Stimulated activated CD4-positive, alpha-beta T cell treated with anti-CD3 and anti-CD28 coated beads, Interleukin-15, amount 100 ng/mL, for 48 hours (primary cell): Measurements from ENCODE around the gene DNAJB5.
"Not testable (repeated sequence)": the region's sequence is repeated elsewhere in the genome, so short reads cannot be mapped to it uniquely, and the experiment has no call there.

Experiments used
- DNase-seq, 2 donors: peaks; one replicate each; pipeline ENCODE4 v3.0.0-alpha.2; 2020; ENCODE audit warnings: low read depth in 2 of 2

The DNAJB5 gene

DNA sequence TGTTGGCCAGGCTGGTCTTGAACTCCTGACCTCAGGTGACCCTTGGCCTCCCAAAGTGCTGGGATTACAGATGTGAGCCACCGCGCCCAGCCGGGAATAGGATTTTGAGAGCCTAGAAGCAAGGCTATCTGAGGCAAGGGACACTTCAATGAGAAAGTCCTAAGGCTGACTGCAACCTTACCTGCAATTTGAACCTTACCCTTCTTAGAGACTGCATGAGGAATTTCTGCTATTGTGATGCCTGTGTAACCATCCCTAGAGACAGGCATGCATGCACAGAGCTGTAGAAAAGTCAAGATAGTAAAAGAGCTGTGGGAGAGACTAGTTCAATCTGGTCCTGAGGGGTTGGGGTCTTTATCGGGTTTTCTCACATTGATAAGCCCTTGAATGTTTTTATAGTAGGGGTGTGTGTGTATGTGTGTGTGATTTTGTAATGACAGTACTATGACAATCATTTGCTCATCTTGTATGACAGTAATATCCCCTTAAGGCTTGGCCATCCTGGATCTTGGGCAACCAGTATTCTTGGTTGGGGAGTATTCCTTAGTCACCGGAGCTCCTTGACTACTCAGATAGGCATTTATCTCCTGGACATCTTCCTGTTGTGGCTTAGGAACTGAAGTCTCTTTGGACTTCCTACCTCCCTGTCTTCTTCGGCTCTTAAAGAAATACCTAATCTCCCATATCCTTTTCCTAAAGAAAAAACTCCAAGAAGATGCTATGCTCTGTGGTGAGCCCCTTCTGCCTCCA is 11.2 kb downstream of the DNAJB5 start:
- DNase-seq = no peak

DNA sequence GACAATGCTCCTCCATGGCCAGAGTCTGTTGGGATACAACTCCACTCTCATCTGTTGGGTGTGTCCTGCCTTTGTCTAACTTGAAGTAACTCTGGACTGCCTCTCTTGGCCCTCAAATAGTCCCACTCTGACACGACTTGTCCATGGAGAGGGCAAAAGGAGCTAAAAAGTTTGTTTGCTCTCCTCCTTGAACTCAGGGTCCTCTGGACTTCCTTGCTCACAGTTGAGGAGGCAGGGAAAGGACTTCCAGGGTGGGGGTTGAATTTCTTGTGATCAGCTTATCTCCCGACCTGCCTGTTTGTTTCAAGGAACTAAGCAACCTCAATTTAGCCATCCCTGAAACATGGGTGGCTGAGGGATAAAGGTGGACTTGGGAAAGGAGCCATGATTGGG is 11.7 kb downstream of the DNAJB5 start:
- no peak for DNase-seq

DNA sequence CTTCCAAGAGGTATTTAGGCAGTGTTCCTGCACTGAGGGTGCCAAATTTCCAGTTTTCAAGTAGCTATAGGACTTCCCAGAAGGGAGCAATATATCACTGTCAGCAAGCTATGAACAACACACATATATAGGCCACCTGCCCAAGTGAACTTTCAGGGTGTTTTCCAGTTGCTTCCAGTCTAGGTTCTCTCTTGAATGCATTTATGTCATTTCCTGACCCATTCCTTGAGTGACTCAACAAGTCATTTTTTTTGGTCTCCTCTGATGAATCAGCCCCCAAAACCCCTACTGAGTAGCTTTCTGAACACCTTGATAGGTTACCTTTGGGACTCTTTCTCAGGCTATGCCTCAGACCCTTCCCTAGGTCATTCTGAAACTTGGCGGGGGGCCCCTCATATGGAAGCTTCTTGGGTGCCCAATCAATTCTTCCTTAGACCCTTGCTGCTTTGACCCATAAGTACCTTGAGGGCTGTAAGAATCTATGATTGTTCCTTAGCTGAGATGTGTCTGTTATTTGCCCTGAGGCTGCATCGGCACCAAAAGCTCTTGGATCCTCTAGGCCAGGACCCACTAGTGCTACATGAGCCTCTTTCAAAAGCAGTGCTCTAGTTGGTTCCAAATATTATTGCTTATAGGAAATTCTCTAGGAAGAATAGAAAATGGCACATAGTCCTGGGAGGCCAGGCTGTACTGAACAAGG is 12.4 kb downstream of the DNAJB5 start:
- DNase-seq = no peak

DNA sequence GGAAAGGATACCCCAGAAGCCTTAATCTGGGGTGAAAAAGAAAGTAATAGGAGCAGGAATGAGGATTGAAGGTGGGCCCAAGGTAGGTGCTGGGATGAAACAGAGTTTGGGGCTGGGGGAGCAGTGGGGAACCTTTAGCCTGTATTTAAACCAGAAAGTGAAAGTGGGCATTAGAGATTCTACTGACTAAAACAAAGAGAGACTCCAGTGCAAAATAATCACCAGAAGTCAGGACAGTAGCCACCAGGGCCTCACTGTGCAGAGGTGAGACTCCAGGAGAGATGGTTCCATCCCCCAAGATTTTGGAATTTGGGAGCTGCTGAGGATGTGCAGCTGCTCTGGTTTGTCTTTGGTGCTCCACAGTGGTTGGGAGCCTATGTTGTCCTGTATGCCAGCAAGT is 13.1 kb downstream of the DNAJB5 start:
- no peak for DNase-seq

DNA sequence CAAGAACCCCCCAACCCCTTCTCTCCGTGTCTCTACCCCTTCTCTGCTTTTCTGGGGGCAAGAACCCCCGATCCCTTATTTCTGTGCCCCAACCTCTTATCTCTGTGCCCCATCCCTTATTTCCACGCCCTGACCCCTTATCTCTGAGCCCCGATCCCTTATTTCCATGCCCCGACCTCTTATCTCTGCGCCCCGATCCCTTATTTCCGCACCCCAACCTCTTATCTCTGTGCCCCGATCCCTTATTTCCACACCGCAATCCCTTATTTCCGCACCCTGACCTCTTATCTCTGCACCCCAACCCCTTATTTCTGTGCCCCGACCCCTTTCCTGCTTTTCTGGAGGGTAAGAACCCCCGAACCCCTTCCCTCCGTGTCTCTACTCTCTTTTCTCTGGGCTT is 14.8 kb downstream of the DNAJB5 start:
- not testable (repeated sequence) for DNase-seq

DNA sequence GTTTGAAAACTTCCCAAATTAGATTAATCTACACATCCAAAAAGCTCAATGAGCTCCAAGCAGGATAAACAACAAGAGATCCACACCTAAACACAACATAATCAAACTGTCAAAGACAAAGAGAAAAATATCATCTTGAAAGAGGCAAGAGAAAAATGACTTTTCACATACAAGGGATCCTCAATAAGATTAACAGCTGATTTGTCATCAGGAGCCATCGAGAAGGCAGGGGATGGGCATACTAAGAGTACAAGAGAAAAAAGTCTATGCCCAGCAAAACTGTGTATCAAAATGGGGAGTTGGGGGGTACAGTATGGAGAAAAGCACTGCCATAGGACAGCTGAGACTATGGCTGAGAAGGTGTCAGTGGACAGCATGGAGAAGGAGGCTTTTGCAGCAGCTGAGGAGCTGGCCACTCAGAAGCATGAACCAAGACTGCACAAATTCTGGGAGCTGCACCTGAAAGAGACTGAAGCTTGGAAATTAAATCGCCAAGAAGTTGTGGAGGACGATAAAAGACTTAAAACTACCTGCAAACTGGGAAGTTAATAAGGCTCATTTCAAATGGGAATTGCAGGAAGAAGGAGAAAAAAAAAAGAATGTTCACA is 20.9 kb downstream of the DNAJB5 start:
- DNase-seq = no peak

DNA sequence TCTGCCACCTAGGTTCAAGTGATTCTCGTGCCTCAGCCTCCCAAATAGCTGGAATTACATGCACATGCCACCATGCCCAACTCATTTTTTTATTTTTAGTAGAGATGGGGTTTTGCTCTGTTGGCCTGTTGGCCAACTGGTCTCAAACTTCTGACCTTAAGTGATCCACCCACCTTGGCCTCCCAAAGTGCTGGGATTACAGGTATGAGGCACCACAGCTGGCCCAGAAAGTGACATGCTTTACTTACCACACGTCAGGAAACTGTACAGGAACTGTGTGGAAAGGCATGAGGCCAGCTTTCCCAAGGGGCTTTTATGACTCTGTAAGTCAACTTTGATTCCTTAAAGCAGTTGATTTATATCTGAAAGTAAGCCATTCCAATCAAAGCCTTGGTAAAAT is 25.0 kb downstream of the DNAJB5 start:
- DNase-seq = no peak

DNA sequence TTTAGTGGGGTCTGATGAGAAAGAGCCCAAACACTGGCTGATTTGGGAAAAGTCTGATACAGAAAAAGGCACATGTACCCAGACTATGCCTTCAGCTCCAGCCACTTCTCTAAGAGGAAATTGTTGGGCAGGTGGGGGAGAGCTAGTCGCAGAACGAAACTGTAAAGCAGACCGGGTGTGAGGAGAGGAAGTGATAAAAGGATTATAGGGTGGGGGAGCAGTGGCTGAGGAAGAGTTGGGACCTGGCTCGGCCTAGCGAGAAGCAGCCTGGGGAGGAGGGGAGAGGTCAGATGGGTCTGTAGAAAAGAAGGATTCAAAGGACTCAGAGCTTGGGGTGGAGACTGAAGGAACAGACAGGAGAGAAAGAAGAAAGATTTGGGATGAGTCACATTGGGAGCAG is 33.9 kb downstream of the DNAJB5 start:
- not testable (repeated sequence) for DNase-seq

DNA sequence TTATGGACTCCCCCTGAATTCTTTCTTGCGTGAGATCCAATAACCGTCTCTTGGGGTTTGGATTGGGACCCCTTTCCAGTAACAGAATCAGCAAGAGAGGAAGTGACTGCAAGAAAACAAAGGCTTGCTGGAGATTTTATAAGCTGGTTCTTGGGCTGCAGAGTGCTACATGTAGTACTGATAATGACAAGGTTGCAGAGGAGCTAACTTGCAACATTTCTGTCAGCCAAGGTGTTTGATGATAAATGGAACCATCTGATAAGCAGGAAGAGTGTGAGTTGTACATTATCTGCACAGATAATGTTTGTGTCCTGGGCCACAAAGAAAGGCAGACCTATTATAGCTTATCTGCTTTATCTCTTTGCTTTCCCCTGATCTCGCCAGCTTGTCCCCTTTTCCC is 37.1 kb downstream of the DNAJB5 start:
- DNase-seq = no peak

DNA sequence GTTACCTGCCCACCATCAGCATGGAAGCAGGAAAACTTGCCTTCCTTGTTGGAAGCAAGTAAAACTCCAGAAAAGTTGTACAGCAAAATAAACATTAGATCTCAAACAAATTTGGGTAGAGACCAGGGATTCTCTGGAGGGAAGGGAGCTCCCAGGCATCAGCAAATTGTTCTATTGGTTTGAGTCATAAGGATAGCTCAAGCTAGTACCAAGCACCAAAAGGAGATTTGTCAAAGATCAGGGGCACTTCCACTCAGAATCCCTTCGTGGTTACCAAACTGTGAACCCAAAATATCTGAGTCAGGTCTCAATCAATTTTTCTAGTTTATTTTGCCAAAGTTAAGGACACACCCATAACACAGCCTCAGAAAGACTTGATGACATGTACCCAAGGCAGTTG is 37.8 kb downstream of the DNAJB5 start:
- no peak for DNase-seq

DNA sequence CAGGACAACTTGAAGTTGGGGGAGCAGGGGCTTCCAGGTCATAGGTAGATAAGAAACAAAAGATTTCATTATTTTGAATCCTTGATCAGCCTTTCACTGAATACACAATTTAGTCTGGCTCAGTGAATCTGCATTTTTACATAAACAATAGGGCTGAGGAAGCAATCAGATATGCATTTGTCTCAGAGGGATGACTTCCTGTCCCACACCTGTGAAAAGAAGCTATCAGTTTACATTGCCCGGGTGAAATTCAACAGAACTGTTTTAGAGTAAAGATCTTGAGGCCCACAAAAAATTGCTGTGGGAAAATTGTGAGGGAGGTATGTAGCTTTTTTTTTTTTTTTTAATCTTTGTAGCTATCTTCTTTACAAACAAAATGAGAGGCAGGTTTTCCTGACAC is 38.3 kb downstream of the DNAJB5 start:
- DNase-seq = no peak

DNA sequence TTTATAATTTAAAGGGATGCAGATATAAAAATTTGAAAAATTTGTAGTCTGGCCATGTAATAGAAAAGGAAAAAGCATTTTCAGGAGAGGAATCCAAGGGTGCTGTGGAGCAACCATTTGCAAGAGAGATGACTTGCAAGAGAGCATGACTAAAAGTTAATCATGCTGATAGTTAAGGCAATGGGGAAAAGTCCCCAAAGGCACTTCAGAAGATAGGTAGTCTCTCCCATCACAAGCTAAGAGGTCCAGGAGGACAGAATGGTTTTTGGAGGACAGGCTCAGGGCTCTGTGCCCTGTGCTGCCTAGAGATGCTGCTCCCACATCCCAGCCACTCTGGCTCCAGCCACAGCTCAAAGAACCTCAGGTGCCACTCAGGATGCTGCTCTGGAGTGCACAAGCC is 38.8 kb downstream of the DNAJB5 start:
- DNase-seq = no peak

DNA sequence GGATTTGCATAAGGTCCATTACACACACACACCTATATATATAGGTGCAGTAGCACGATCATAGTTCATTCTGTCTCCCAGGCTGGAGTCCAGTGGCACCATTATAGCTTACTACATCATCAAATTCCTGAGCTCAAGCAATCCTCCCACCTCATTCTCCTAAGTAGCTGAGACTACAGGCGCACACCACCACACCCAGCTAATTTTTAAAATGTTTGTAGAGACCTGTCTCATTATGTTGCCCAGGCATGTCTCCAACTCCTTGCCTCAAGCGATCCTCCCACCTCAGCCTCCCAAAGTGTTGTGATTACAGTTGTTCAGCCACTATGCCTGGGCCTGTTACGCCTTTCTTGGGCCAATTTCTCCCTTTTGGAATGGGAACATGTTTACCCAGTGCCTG is 39.7 kb downstream of the DNAJB5 start:
- no peak for DNase-seq

DNA sequence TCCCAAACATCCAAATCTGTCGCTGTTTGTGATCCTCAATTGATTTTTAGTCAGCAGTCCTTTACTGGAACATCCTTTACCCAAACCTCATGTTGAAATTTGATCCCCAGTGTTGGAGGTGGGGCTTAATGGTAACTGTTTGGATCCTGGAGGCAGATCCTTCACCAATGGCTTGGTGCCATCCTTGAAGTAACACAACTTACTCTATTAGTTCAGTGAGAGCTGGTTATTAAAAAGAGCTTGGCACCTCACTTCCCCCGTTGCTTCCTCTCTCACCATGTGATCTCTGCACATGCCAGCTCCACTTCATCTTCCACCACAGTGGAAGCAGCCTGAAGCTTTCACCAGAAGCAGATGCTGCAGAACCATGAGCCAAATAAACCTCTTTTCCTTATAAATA is 40.3 kb downstream of the DNAJB5 start:
- DNase-seq = no peak

DNA sequence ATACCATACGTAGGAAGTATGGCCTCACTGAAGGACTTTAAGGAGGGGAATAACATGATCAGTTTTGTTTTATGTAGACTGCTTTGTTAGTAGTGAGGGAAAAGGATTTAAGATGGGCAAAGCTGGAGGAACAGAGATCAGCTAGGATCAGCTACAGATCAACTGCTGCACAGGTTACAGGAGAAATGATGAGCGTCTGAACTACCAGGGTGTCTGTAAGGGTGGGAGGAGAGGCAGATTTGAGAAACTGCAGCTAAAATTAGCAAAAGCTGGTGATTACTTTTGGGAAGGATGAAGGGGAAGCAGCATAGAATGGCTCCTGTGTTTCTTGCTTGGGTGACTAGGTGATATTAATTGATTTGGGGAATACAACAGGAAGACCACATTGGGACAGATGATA is 43.6 kb downstream of the DNAJB5 start:
- no peak for DNase-seq

DNA sequence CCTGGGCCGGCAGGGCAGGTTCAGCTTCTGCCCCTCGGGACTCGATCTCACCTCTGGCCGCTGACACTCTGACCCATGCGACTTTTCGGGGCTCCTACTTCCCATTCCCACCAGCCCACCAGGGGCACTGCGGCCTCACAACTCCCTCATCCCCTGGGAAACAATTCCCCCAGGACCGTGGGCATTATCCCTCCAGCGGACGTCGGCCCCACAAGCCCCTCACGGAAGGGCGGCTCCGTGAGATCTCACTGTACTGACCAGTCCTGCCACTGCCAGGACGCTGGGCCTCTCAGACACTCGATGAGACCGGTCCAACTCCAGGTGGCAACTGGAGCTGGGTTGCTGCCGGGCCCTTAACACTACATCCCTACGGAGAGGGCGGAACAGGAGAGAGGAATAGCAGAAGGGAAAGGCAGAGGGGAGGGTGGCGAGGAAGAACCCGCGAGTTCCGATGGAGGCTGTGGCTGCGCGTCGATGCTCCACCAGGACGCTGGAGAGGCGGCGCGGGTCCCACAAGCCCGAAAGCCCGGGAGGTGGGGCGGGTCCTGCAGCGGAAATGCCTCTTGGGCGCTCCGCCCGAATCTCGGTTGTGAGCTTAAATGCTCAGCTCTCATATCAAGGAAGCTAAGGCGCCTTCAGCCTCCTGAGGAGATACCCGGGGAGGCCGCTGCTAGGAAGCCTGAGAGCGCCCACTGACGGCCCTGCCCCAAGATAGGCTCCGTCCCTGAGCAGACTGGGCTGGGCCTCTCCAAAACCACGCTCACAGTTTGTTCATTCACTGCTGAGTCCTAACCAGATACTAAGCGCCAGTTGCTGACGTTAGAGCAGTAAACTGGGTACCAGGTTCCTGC is 46.5 kb downstream of the DNAJB5 start:
- peak; percentile 25 to 27 for DNase-seq

DNA sequence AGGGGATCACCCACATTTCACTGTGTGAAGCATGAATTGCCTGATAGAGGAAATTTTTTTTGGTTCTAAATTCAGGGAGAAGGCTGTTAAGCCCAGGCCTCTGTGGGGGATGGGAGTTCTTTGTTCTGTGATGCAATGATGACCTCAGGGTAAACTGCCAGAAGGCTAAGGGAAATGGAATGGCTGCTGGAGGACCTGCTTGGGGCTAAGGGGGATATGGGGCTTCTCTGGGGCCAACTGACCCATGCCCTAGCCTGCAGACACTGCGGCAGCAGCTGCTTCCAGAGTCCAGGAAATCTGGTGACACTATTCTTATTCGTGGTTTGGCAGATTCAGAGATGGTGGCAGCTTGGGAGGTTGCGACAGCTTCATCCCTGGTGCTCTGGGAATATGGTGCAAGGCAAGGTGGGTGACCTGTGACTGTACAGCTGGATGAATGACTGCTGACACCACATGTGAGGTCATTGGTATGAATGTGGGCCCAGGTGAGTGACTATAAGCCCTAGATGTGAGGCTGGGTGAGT is 52.6 kb downstream of the DNAJB5 start:
- no peak for DNase-seq

DNA sequence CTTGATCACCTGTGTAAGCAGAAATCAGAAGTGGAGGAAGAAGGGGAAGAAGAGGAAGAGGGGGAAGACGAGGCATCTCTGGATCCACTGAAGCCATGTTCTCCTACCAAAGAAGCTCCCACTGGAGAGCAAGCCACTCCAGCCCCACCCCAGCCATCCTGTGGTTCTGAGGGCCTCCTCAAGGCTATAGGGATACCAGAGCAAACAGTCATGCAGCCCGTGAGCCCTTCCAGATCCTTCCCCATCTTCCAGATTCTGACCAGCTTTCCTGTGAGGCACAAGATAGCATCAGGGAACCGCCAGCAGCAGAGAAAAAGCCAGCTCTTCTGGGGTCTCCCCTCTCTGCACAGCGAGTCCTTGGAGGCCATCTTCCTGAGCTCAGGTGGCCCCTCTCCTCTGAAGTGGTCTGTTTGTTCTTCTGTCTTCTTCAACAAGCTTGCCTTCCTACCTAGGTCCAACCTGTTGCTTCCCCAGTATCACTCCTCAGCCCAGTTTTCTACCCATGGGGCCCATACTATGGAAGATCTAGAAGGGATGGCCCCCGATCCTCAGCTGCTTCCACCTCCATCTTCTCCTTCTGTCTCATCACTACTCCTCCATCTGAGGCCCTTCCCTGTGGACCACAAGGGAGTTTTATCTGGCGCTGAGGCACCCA is 53.5 kb downstream of the DNAJB5 start:
- DNase-seq = no peak

DNA sequence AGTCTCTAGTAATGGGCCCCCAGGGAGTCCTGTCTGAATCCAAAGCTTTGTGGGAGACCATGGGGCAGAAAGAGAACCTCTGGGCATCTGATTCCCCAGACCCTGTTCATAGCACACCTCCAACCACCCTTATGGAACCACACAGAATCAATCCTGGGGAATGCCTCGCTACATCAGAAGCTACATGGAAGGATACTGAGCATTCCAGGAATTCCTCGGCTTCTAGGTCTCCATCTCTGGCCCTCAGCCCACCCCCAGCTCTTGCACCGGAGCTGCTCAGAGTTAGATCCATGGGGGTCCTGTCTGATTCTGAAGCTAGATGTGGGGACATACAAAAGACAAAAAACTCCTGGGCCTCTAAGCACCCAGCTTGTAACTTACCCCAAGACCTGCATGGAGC is 54.5 kb downstream of the DNAJB5 start:
- DNase-seq = no peak
